Hippocampal formation (tissue), 2 donors: ENCODE measurements around the gene RUNX1.

Source experiments
- DNase-seq, 2 donors: peaks; one replicate each; lab custom pipeline; 2025; lab: John Stamatoyannopoulos, UW

Gene RUNX1

DNA sequence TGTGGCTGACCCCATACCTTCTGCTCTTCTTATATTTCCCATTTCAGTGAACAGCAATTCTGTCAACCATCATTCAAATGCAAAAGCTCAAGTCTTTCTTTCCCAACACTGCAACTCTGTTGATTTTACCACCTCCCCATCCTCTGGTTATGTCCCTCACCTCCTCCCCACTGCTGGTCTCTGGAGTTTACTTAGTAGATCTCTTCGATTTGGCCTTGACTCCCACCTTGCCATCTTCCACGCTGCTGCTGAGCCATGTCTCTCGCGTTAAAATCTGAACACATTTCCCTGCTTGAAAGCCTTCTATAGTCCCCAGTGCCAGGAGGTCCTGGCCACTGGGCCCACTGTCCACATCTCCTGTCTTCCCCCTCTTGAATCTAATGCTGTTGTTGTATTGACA lies 125.5 kb downstream of the RUNX1 start:
- DNase-seq: no peak

DNA sequence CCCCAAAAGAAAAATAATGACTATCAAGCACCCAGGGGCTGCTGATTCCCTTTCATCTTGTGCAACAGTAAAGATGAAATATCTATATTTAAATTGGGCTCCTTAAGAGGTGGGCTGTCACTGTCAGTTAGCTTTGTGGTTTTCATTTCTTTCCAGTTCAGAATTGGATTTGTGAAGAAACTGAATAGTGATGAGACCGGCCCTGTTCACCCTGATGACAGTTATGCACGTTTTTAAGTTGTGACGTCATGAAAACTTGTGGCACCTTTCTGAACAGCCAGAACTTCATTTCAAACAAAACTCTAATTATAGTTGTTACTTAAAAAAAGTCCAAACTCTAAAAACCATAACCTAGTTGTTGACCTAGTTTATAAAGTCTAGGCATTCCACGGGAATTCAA lies 125.9 kb downstream of the RUNX1 start:
- no peak for DNase-seq

DNA sequence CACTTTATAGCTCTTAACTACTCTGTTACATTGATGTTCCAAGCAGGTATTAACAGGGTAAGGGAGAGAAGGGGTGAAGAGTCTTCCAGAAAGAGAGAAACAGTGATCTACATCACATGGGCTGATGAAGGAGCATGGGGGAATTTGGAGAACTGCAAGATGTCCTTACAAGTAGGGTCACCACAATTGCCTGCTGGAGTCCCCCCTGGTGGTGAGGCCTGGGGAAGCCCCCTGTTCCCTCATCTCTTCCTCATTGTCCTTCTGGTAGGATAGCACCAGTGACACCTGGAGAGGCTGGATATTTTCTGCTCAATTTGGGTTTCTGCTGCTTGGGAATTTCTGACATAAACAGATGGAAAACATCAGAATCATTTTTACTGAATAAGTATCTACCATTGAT lies 126.6 kb downstream of the RUNX1 start:
- DNase-seq: no peak

DNA sequence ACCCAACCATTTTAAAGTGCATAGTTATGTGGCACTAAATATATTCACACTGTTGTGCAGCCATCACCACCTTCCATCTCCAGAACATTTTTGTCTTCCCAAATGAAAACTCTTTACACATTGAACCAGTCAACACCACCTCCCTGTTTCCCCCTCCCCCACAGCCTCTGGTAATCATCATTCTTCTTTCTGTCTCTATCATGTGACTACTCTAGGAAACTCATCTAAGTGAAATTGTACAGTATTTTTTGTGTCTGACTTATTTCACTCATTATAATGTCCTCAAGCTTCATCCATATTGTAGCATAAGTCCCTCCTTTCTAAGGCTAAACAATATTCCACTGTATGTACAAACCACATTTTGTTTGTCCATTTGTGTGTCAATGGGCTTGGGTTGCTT lies 128.0 kb downstream of the RUNX1 start:
- DNase-seq: no peak

DNA sequence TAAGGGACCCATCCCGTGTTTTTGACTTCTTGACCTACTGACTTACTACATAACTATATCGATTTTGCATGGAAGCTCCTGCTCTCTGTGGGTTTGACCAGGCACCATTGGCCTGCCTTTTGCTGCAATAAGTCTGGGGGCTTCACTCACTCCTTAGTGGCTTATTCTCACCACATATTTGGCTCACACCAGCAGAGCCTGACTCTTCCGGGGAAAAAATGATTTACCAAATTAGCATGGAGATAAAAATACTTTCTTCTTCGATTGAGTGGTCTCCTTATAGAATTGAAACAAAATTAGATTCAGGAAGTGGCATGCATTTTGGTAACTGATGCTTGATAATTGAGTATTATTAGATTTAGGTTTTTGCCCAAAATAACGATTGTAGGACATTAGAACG lies 129.7 kb downstream of the RUNX1 start:
- DNase-seq: no peak

DNA sequence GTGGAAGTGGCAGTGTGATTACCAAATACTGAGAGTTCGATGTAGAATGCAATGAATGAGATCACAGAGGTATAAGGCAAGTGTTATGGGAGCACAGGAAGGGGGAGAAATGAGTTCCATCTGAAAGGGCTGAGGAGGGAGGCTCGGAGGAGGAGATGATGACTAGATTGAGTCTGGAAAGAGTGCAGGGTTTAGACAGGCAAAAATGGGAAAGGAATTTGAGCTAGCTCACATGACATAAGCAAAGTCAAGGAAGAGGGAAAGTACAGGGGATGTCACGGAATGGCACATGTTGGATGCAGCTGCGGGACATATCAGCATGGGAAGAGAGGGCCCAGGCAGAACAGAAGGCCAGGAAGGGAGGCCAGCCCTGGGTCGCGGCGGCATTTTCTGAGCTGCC lies 132.7 kb downstream of the RUNX1 start:
- DNase-seq: no peak

DNA sequence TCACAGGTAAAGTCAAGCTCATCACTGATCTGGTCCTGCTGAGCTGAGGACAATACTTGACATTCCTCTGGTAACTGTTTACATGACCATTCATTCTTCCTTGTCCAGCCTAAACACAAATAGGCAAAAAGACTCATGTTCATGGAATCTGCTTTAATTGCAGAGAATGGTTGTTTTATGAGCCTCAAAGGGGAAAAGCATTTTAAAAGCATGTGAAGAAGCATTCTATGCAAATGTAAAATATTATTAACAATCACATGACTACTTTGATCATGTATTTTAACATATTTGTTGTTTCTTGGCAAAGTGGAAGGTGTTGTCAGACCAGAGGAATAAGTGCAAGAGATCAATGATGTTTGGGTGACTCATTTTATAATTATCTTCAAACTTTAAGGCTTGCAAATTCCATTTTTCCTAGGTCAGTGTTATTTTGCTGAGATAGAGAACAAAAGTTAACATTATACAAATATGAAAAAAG lies 133.7 kb downstream of the RUNX1 start:
- no peak for DNase-seq

DNA sequence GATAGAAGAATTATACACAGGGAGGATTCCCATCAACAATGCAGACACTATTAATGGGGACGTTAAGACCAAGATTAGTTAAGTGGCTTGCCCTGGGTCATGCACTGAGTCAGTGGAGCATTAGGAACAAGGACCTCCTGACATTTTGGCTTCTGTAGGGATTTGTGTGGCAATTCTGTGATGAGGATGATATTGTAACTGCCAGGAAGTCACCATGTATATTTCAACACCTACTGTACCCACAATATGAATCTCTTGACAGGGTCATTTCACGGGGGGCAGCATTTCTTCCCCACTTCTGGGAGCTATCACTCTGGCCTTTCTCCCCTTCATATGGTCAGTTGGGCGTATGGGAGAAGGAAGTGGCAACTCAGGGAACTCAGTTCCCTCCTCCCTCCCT lies 134.9 kb downstream of the RUNX1 start:
- no peak for DNase-seq

DNA sequence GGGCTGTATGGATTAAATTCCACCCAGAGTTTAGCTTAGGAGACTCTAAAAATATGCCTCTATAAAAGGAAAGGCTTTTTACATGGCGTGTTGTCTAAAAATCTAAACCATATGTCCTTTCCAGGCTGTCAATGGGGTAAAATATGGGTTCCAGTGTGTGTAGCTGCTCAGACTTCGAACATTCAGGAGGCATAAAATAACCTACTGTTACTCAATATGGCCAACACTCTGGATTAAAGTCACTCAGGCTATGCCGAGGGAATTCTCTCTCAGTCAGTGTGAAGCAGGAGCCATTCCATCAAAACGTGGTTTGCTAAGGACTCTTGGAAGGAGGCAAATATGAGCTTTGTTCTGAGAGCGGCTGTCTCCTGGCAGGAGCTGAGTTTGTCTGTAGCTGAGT lies 135.3 kb downstream of the RUNX1 start:
- no peak for DNase-seq

DNA sequence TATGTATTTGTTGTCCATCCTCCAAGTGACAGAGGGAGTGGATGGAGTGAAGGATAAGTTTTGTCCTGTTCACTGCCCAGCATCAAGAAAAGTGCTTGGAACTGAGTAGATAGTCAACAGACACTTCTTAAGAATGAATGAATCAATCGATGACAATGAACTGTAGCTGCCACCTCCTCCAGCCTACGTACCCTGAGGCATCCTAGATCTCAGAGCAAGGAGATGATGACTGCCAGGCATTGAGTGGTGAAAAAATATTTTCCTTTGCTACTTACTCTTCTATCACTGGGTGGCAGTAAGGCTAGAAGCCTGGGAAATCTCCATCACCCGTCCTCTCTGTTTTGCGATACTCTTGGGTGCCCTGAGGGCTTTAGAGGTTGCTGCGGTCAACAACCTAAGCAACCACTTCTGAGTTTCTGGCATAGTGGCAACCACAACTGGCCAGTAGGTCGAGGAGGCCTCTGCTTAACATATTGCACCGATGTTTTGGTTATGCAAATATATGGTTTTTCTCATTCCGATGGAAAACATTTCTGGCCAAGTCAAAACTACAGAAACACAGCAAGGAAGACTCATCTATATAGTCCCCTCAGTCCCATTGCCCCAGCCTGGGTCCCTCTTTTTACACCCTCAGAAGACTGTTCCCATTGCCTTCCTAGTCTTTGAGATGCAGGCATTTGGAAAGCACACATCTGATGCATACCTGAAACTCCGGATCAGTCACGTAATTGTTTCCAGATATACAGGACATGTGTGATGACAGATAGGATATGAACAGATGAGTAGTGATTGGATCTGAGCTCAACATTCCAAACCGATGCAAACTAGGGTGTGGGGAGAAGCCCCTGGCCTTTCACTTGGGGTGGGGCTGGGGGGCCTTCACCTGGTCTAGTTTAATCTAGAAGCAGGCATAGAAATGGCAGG lies 136.8 kb downstream of the RUNX1 start:
- DNase-seq: no peak

DNA sequence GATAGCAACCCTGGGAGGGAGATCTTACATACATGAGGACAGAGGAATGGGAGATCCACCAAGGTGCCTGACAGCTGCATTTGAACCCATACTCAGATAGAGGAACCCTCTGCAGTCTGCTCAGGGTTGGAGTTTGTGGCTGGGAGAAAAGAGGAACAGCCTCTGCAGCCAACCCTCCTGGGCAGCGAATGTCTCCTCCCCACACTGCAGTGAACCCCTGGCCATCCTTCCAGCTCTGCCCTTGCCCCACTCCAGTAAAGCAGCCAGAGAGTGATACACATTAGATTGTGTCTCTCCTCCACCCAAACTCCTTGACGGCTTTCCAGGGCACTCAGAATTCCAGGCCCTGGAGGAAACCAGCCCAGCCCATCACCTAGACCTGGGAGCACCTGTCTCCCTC lies 137.7 kb downstream of the RUNX1 start:
- peak in 1 of 2 donors; percentile 10 for DNase-seq

DNA sequence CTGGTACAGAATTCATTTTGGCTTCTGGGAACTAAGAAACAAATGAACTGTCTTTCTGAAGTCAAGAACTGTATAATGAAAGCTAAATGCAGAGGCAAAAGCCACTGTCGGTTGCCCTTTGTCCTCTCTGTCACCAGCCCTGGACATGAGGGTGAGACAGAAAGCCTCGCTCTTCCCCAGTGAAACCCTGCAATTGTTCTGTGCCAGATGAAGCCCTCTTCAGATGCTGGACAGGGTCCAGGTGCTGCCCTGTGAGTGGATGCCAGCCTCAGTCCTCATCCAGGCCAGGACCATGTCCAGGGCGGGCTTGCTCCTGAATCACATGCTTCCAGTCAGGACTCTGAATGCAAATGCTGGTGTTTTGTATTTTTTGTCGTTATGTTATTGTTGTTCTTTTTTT lies 138.7 kb downstream of the RUNX1 start:
- DNase-seq: peak; percentile 9 to 63

DNA sequence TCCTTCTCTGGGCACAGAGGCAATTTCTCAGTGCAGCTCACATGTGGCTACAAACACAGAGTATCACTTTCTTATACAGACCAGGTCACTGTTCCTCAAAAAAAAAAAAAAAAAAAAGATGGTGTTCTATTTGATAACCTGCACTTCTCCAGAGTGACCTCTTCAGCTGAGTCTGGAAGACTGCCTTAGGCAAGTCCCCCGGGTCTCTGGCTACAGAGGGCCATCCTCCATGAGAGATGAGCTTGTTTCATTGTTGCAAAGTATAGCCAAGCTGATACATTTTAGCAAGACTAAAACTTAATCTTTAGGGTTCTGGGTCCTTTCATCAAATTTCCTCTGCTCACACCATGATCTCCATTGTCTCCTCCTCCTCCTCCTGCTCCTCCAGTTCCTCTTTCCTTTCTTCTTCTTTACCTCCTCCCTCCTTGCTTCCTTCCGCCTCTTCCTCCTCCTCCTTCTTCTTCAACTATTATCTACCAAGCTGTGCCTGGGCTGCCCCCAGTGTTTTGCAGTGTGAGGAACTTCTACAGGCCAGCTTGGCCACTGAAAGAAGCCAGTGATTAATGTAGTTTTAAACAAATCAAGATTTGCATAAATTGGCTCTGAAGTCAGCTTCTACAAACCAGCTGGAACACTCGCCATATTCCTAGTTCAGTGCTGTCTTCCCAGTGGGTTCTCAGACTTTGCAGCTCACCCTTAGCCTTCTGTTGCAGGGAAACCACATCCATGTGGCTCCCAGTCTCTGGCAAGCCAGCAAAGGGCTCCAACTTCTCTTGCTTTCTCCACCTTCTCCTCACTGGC lies 139.4 kb downstream of the RUNX1 start:
- DNase-seq: no peak

DNA sequence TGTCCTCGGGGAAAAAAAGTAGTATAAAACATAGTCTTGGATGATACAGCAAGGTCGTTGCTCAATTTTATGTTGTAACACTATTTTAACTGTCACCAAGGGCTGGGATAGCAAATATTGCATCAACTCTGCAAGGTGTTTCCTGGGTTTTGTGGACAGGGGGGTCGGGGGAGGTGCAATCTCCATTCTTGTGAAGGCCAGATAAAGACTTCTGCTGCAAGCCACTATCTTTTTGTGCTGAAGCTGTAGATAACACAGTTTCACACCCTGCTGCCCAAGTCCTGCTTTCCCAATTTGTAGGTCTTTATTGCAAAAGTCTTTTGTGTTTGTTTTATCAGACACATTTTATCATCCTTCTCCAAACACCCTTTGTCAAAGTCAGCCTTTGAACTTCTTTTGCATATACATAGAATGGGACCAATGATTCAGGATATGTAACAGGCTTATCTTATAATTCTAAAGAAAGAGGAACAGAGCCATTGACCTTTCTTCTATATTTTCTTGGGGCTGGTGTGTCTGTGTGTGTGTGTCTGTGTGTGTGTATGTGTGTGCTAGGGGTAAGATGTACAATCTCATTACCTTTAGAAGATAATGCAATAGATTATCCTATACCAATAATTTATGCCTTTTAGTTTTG lies 140.6 kb downstream of the RUNX1 start:
- DNase-seq: peak in 1 of 2 donors; percentile 5

DNA sequence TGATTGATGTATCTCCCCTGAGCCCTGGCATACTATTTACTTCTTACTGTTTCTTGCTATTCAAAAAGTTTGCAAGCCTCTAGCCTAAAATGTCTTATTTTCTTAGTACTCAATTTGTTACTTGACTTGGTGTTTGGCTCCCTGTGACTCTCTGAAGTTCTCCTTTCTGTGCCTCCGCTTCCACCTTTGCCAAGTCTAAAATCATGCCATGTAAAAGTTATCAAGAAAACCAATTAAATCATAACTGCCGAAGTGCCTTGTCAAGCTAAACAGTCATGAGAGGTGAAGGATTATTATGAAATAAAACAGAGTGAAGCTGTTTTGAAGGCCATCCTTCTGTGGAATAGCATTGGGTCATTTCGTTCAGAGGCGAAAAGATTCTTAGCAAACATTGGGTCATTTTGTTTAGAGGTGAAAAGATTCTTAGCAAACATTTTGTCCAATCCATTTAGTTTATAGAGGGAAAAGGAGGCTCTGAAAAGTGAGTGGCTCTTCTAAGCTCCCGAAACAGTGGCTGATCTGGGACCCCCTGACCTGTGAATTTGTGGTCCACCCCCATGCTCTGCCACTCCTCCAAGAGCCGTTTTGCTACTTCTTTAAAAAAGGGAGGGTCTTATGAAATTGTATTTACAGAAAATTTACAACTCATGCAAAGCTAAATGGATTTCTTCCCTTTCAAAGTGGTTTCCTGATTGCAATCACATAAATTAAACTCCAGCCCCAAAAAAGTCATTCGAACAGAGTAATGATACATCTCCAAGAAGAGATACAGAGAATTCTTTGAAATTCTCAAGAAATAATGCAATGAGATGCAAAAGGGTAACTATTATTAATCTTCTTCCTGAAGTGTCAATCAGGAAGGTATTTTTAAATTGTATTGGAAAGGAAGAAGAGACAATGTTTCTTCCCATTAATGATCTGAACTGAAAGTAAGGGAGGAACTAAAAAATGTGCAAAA lies 141.4 kb downstream of the RUNX1 start:
- no peak for DNase-seq

DNA sequence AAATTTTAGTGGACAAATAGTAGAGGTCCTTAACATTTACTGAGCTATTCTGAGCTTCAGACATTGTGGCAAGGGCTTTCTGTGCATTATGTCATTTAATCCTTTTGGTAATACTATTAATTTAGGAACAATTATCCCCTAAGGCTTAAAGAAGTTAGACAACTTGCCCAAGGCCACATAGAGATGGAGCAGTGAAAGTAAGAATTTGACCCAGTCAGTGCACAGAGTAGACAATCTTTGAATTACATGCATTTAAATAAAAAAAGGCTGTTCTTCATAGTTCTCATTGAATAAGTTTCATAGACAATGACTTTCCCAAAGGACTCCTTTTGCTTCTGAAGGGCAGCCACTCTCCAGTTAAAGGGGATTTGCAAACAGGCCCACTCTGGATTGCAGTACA lies 142.7 kb downstream of the RUNX1 start:
- no peak for DNase-seq

DNA sequence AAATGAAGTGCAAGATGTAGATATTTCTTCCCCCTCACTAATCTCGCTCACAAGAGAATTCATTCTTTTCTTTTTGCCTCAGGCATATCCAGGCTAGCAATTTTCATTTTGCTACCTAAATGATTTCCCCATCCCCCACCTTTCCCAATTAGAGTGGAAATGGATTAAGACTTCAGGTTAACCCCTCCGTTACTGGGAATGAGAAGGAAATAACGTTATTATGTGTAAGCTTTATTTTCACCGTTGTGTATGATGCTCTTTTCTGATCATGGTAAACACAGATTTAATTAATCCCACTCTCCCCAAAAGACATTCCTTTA lies 143.9 kb downstream of the RUNX1 start:
- no peak for DNase-seq

DNA sequence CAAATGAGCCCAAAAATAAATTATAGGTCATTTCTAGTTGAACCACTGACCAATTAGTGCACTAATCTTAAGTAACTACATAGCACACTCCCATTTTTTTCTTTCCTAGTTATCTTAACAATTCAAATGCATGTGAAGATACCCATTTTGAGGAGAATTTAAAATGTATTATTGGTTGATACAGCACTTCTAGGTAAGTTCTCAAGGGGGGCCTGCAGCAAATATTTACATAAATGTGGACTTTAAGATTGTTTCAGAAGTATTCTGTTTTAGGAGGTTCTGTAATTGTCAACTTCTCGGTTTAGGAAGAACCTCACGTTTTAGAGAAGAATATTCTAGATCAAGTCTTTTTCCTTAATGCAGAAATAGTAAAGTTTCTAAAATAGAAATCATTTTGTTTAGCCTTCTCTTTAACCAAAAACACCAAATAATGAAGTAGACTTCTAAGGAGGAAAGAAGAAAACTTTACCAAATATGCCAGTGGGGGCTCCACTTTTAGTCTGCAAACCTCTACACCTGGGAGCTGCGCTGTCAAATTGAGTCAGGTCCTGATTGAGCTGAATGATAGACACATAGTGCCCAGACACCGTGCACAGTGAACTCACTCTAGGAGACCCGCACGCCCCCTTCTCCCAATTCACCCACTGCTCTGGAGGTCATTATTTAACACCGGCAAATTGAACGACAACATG lies 144.4 kb downstream of the RUNX1 start:
- no peak for DNase-seq

DNA sequence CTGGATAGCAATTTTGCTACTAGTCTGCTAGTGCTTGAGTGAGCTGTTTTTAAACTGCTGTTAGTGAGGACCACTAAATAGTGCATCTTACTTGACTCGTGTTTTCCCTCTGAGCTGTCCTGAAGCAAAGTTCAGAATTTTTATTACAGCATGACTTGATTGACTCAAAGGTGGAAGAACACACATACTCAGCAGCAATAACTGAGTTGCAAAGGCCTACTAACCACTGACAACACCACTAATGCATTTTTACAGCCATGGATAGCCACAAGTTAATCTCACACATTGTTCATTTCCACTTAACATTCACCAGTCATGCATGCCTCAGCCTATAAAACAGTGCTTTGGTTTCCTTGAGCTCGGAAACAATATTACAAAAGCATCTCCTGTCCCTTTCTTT lies 148.7 kb downstream of the RUNX1 start:
- no peak for DNase-seq

DNA sequence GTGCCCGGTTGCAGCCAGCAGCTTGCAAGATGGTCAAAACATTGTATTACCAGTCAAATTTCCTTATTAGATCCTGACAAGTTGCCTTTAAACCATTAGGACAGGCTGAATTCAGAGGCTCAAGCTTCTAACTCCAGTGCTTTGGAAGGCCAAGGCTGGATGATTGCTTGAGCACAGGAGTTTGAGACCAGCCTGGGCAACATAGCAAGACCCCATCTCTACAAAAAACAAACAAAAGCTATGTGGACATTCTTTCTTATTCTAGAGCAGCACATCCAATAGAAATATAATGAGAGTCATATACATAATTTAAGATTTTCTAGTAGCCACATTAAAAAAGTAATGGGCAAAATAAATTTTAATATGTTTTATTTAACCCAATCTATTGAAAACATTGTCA lies 149.3 kb downstream of the RUNX1 start:
- no peak for DNase-seq

DNA sequence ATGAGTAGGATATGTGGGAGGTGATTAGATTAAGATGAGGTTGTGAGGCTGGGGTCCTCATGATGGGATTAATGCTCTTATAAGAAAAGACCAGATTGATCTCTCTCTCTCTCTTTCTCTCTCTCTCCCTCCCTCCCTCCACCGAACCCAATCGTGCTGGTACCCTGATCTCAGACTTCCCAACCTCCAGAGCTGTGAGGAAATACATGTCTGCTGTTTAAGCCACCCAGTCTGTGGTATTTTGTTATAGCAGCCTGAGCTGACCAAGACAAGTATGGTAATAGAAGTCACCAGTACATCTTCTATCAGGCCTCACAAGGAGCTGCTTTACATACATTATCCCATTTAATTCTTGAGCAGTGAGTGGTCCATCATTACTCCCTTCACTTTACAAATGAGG lies 149.8 kb downstream of the RUNX1 start:
- DNase-seq: no peak
